A673 (cell line): ENCODE measurements around the gene ID3.

ENCODE experiments used
- EZH2 ChIP-seq: fragments of 200-600 bp; sonication (generic); IDR thresholded peaks from 2 replicates; pipeline ENCODE4 v1.6.1; 2017; ENCODE audit warnings: borderline replicate concordance, low read depth, mild to moderate bottlenecking, mixed read lengths, antibody characterized with exemption, low read length; ENCODE audit not compliant: poor library complexity, severe bottlenecking
- TF ChIP-seq, protein P1 (sequence below): fragments of 300-800, 200-600 bp; sonication (generic); conservative IDR thresholded peaks from 2 replicates; pipeline ENCODE4 v1.5.1; 2017; ENCODE audit warnings: low read depth, mild to moderate bottlenecking, antibody characterized with exemption, low read length, moderate library complexity, mixed read lengths

DNA sequence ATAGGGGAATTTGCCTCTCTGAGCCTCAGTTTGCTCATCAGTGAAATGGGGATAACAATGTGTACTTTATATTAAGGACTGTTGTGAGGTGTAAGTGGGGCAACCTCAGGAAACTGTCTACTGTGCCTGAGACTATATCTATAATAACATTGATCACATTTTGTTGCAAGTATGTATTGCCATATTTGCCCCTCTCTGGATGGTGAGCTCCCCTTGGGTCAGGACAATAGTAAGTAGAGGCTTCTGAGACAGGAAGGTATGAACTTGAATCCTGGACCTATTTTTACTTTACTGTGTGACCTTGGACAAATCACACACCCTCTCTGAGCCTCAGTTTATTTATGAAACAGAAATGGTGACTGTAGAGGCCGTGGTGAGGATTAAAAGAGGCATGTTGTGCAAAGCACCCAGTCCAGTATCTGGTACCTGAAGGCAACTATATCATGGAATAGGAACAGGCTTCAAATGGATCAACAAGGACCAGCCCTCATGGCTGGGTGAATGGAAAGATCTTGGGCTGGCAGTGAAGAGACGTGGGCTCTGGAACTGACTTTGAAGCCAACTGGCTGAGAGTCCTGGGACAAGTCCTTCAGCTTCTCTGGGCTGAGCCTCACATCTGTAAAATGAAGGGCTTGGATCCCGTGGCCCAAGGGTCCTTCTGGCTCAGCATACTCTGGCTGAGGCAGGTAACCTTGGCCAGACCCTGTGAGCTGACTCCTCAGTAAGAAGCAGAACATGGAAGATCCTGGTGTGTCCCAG is 35.0 kb upstream of the ID3 start:
- TF ChIP-seq EZH2: no peak
- TF ChIP-seq, protein P1, sequence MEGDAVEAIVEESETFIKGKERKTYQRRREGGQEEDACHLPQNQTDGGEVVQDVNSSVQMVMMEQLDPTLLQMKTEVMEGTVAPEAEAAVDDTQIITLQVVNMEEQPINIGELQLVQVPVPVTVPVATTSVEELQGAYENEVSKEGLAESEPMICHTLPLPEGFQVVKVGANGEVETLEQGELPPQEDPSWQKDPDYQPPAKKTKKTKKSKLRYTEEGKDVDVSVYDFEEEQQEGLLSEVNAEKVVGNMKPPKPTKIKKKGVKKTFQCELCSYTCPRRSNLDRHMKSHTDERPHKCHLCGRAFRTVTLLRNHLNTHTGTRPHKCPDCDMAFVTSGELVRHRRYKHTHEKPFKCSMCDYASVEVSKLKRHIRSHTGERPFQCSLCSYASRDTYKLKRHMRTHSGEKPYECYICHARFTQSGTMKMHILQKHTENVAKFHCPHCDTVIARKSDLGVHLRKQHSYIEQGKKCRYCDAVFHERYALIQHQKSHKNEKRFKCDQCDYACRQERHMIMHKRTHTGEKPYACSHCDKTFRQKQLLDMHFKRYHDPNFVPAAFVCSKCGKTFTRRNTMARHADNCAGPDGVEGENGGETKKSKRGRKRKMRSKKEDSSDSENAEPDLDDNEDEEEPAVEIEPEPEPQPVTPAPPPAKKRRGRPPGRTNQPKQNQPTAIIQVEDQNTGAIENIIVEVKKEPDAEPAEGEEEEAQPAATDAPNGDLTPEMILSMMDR: no peak
